UCSD-AML1 (cell line): Measurements from ENCODE around the gene CEBPA.
A peak's percentile ranks its signal among the peaks of the same experiment; 100 is the strongest.

Experiments
- DNase-seq: peaks from one replicate; lab custom pipeline; 2025; ENCODE audit not compliant: unreplicated experiment; lab: John Stamatoyannopoulos, UW

Gene CEBPA

GRCh38 chr19:33302175-33302973, at the start of gene CEBPA:
Gene CEBPA (minus strand): TSS chr19:33302534. CDS start chr19:33302414, 120 bp downstream.
- peak; percentile 93 for DNase-seq

DNA sequence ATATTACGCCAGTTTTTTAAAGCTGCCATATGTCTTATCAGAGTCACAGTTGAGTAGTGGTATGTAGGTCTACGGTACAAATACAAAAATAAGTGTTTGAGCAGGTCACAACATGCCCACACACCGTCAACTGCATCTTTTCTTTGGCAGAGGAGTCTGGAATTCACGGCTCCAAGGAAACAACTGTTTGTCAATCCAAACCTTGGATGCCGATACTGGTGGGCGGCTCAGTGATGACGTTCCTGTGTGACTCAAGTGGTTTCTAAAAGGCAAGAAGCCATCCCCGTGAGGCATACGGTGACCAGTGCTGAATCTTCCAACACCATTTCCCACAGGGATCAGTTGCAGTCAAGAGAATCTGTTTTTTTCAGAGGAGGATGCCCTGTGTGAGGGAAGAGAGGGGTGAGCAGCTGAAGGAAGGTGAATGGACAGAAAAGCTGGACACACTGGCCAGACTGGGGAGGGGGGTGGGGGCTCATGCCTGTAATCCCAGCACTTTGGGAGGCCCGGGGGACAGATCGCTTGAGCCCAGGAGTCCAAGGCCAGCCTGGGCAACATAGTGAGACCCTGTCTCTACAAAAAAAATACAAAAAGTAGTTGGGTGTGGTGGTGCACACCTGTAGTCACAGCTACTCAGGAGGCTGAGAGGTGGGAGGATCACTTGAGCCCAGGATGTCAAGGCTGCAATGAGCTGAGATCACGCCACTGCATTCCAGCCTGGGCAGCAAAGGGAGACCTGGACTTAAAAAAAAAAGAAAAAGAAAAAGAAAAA, 48.4 kb upstream of the CEBPA start:
- DNase-seq, result no peak

- no peak for DNase-seq
These were observed 47.3 kb upstream of the CEBPA start for GRCh38 chr19:33349319-33350289.

DNA sequence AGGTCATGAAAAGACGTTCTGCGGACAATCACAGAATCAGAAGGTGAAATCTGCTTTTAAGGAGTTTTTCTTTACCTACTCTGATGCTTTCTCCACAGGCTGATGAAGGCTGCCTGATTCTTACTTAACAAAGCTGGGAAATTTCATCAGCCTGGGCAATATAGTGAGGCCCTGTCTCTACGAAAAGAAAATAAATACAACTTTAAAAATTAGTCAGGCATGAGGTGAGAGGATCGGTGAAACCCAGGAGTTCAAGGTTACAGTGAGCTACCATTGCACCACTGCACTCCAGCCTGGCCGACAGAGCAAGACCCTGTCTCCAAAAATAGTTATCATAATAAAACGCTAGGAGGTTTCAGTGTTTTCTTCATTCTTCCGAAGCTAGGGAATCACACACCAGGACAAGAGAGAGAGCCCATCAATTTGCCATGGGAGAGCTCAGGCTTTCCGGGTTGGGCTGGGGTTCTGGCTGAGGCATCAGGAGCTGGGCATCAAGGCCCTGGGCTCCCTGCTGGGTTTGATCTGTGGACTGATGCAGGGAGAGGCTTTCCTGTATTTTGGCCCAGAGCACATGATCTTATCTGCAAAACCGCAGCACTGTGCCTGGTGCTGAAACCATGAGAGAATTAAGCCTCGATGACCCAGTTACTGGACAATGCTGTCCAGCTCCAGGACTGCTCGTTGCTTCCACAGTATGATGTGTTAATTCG, 46.1 kb upstream of the CEBPA start:
- no peak for DNase-seq

DNA sequence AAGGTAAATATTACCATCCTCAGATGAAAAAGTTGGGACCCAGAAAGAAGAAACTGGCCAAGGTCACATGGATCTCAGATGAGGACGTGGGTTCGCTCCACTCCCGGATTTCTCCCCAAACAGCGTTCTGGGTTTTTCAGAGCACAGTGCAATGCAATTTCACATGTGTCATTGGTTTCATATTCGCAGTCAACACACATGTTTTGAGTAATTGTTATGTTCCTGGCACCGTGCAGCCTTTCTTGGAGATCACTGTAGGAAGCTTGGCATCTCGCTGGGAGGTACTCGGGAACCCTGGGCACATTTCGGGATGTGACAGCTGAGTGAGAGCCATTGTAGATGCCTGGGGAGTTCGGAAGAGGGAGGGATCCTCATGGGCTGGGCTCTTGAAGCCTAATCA, 45.0 kb upstream of the CEBPA start:
- DNase-seq, result no peak

- no peak for DNase-seq
These were observed 44.3 kb upstream of the CEBPA start for GRCh38 chr19:33346665-33347064.

DNA sequence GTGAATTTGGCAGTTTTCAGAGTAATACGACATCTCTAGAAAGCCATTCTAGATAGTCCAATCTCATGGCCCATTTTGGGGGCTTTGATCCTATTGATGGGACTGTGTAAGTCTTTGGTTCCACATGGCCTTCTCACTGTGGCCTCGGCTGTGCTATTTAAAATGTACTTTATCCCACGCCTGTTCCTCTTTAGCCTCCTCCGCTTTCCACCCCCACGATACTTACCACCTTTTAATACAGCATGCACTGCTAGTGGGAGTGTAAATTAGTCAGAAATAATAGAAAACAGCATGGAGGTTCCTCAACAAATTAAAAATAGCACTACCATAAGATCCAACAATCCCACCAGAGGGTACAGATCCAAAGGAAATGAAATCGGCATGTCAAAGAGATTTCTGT, 42.8 kb upstream of the CEBPA start:
- DNase-seq, result no peak

DNA sequence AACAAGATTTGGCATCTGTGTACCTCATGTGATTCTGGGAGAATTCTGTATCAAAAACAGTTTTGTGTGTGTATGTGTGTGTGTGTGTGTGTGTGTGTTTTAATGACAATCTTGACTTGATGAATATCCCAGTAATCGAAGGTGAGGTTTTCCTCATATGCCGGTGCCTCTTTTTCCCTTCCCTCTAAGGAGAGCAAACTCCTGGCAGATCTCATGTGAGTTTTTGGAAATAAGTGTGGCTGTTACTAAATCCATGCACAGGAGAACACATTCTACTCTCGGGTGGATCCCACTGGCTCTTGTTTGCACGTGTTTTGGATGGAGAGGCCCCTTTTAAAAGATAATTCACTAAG, 42.2 kb upstream of the CEBPA start:
- no peak for DNase-seq

DNA sequence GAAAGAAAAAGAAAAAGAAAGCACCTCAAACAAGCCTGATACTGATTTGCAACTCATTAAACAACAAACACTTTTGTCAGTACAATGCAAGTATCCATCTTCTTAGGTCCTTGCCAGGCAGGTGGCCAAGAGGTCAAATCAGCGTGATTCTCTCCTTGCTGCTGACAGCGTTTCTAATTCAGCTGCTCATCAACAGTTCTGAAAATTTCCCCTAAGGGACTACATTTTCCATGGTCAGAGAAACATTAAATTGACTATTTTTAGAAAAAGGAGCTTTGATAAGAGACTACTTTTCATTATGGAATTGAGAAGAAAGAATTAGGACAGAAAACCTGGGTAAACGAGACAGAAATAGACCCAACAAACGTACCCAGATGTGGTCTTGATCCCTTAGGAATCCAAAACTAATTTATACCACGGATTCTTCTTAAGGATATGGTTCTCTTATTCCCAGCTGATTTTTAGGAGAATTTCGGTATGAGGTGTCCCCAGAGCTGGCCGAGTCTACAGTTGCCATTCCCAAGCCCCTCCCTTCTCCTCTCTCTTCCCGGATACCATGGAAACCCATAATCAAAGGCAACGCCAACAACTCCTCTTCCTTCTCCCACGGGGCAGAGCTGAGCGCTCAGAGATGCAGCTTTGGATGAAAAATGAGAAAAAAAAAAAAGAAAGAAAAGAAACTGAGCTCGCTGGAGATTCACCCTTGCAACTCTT, 41.7 kb upstream of the CEBPA start:
- no peak for DNase-seq

GRCh38 chr19:33343301-33343700, 41.0 kb upstream of the CEBPA start:
- DNase-seq, result no peak

DNA sequence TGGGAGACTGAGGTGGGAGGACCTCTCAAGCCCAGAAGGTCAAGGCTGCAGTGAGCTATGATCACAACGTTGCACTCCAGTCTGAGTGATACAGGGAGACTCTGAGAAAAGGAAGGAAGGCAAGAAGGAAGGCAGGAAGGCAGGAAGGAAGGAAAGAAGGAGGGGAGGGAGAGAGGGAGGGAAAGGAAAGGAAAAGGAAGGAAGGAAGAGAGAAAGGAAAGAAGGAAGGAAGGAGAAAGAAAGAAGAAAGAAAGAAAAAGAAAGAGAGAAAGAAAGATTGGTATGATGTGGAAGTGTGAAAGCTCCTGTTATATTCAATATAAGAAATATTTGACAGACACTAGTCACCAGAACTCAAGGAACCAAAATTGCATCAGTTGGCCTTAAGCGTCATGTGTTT, 38.7 kb upstream of the CEBPA start:
- no peak for DNase-seq

DNA sequence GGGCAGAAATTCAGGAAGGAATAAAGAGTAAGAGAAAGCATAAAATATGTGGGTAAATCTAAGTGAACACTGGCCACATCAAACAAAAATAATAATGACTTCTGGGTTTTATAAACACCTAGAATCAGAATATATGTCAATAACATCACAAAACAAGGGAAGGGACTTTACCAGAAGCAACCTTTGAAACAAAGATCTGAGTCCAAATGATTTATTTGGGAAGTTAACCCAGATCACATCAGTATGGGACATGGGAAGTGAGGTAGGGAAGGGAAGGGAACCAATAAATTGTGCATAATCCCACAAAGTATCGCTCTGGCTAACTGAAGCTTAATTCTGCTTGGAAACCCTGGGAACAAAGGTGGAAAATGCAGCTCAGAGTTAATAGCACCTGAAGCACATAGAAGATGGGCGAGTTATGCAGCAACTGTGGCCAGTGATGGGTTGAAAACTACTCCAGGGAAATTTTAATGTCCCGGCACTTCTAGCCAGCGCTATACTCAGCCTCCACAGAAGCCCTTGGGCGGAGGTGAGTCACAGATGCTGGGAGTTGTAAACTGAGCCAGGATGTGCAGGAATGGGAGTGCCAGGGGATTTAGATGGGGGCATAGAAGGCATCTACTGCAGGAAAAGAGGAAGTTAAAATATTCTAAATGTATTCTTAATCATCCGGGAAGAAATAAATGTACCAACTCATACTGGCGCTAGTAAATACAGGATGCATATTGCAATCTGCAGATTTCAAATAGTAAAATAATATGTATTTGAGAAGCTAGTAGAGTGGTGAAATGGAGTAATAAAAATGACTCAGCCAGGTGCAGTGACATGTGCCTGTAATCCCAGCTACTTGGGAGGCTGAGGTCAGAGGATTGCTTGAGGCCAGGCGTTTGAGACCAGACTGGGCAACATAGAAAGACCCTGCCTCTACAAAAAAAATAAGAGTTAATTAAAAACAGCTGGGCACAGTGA, 37.0 kb upstream of the CEBPA start:
- DNase-seq, result peak; percentile 14

GRCh38 chr19:33335446-33335845, 33.1 kb upstream of the CEBPA start:
- no peak for DNase-seq

GRCh38 chr19:33334271-33334670, 31.9 kb upstream of the CEBPA start:
- DNase-seq, result no peak

DNA sequence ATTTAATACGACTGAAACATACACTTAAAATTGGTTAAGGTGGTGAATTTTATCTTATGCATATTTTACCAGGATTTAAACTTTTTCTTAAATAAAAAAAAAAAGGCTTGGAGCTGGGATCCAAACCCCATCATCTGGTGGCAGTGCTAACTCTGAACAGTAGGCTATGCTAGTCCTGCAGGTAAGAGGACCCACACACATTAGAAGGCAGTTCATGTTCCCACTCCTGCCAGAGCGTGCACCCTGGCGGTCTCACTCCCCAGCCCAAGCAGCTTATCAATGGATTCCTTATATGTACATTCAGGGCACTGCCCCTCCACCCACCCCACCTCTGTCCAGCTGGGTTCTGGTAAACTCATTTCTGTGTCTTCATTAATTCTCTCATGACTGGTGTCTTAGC, 31.3 kb upstream of the CEBPA start:
- no peak for DNase-seq

GRCh38 chr19:33333151-33333550, 30.8 kb upstream of the CEBPA start:
- no peak for DNase-seq

DNA sequence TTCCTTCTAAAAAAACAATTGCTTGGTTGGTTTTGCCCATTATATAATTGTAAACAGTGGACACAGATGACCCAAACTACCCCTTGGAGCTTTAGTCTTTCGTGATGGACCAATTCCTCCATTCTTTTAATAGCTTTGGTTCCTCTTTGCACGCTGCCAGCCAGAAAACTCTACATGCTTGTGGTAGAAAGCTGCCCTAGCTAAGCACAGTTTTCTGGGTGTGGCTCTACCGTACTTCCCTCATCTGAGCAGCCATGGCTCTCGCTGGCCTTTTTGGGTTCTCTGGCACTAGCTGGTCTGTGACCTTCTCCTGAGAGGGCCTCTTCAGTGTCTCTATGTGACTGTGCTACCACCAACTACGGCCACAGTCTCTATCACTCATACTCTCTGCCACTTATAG, 29.9 kb upstream of the CEBPA start:
- peak; percentile 32 for DNase-seq

DNA sequence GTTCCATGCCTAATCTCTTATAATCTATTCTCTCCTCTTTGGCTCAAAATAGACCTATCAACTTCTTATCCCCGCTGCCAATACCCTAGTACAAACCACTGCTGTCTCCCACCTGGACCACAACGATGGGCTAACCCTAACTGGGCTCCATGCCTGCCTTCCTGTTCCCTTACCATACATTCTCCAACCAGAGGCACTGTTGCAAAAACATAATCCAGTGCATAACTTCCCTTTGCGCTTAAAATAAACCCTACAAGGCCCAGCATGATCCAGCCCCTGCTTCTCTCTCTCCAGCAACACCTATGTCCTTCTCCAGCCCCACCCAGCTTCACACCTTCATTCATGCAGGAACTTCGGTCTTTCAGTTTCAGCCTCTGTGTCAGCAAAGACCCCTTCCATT, 27.4 kb upstream of the CEBPA start:
- DNase-seq, result no peak

DNA sequence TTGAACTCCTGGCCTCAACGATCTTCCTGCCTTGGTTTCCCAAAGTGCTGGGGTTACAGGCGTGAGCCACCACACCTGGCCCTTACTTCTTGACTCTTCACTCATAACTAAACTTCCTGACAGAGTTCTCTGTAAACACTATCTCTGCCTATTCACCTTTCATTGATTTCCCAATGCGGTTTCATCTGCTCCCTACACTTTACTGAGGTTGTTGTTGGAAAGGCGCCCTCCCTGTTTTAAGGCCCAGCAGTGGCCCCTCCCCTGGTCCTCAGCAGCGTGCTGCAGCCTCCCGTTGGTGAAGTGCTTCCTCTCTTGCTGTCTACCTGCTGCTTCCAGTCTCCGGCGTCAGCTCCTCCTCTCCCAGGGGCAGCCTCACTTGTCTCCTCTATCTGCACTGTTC, 26.7 kb upstream of the CEBPA start:
- DNase-seq, result no peak
